HG03571 (cell line): ENCODE data around the gene HOXA4.

Experiments used
- ATAC-seq: cut with Tn5 transposase; IDR thresholded peaks from one replicate; pipeline ENCODE4 v1.9.1; 2021; ENCODE audit not compliant: unreplicated experiment

HOXA4 gene

DNA sequence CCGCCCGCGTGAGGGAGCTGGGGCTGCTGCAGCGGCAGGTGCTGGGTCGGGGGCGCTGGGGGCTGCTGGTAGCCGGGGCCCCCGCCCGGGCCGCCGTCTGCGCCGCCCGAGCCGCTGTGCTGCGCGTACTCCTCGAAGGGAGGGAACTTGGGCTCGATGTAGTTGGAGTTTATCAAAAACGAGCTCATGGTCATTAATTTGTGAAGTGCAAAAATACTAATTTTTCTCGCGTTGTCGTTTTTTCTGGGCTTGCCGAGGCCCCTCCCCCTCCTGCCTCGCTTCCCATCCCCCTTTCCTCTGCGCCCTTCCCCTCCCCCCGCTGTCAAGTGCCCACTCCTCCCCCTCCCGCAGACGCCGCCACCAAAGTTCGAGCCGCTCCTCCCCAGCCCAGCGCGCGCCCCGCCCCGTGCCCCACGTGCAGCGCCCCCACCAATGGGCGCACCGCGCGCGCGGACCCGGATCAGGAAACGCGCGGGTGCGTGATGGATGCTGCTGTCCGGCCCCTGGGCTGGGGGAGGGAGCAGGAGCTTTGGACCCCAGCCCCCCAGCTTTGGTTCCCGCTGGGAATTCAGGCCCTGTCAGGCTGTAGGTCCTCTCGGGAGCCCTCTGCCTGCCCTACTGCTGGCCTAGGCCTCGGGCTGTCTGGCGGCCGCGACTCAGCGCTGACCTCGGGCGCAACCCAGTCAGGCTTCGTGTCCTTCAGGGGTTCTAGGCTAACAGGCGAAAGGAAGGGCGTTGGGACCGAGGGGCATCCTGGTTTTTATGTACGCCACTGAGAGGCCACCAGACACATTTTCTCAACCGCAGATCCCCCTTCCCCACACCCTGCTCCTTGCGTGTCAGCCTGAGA is at the start of gene HOXA4:
HOXA4 (minus strand) TSS at position 218 of the 850 bp plus-strand sequence; CDS start at position 194, 24 bp downstream.
- no peak for ATAC-seq

DNA sequence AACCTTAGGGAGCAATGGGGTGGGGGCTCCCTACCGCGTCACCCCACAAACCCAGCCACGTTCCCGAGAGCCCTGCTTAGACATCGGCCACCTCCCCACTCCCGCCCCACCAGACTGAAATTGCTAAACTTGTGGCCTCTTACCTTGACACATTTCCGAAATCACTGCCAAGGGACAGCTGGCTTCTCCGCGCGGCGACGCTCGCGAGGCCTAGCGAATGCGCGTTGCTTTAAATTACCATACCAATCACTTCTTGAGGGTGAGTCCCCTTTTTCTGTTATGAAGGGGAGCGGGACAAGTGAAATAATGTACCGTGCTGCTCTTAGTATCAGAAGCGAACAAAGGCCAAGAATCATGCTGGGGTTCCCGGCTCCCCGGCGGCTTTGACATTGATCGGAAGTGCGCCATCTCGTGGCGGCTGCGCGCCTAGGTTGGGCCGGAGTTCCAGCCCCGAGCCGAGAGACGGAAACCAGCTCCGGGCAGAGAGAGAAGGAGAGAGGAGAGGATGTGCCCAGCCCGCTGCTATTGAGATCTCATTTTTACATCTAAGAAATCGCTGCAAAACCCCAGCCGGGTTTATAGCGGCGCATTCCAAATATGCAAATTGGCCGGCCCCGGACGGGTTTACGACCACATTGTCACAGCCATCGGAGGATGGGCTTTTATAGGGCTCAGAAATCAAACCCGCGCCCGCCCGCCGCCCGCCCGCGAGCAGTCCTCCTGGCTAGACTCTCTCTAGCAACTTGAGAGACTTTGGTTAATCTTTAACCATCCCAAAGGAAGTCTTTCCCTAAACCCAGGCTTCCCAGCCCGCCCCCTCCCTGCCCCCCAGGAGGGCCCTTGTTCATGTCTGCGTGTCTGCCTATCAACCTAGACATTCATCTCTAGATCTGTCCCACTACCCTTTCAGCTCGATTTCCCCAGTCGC is 49.2 kb upstream of the HOXA4 start:
- no peak for ATAC-seq

DNA sequence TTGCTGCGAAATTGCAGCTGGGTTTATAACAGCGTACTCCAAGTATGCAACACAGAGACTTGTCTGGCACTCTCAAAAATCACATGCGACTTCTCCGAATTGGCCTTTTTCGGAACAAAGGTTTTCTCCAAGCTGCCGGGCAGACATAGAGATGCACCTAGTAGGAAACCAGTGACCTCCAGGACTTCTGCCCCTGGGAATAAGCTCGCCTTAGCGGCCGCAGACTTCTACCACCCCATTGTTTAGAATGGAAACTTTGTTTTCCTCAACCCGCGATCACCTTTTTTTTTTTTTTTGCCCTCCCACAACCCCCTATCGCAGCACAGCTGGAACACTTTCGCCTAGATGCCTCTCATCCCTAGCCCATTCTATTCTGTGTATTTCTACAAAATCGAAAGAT is 48.5 kb upstream of the HOXA4 start:
- no peak for ATAC-seq

DNA sequence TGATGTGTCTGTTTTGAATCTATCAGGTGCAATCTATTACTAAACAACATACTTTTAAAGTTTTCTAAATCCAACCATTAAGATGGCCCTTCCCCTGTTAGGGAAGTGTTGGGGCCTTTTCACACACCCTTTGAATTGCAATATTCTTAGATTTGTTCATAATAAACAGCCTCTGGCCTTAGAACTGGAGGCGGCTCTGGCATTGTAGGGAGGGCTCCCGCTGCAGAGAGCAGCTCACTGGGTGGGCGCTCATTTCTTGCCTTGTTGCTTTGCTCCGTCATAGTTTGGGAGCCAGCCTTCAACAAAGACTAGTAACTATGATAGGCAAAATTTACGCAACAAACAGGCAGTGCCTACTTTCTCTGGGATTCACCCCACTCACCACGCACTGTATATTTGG is 47.8 kb upstream of the HOXA4 start:
- ATAC-seq = no peak

DNA sequence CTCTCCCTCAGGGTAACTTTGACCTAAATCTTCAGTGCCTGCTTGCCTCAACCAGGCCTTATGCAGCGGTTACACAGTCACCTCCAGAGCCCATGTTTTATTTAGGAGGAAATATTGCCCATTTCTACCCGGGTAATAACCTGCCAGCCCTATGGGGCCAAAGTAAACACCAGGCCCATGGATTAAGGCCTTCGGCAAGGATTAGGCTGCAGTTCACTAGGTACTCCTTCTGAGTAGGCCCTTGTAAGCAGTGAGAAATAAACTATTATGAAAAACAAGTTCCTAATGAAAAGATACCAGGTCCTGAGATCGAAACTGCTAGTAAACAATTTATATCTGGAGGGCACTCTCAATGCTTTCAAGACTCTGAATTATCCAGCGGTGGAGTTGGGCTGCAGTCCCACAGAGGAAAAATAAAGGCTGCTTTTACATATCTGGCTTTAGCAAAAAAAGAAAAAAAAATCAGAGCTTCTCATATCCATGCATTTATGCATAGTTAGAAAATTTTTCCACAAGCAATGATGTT is 47.3 kb upstream of the HOXA4 start:
- no peak for ATAC-seq

DNA sequence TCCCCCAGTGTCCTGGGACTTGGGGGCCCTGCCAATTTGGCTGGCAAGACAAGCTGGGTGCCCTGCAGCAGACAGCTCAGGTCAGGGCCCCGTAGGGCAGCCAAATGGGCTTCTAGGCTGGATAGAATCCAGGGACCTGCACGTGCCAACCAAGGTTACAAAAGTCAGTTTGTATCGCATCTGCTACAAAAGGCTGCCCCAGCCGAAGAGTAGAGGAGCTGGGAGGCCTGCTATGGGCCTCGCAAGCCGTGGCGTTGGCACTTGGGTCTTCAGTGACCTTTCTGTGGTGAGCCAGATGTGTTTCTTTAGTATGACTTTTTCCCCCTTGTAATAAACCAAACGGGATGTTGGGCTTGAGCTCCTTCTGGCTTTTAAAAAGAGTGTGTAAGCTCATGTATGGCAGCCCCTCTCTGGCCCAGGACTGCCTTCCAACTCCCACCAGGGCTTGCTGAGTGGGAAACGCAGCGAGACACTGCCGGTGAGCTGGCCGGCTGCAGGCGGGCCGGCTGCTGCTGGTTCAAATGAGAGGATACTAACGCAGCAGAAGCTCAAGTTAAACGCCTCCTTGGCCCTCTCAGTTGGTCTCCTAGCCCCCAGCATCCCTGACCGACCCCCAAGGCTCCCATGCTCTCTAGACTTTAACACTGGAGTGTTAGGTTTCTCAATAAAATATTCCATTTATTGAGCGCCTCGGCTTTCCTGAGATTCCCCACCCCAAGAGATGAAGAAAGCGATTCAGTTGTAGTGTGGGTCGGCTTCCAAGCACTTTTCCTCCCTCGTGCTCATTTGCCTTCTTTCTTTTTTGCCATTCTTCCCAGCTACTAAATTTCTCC is 46.6 kb upstream of the HOXA4 start:
- no peak for ATAC-seq

DNA sequence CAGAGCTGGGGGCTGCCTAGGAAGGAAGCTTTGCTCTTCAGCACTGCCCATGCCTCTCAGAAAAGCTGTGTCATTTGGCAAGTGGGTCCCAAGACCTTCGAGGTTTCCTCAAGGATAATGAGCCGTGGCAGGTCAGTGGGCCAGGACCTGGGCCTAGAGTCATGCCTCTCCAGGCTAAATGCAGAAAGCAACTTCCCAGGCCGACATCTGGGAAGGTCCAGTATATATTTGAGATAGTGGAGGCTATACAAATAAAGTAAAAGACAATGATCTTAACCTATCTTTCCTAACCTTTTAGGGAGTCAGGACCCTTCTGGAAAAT is 45.9 kb upstream of the HOXA4 start:
- no peak for ATAC-seq

DNA sequence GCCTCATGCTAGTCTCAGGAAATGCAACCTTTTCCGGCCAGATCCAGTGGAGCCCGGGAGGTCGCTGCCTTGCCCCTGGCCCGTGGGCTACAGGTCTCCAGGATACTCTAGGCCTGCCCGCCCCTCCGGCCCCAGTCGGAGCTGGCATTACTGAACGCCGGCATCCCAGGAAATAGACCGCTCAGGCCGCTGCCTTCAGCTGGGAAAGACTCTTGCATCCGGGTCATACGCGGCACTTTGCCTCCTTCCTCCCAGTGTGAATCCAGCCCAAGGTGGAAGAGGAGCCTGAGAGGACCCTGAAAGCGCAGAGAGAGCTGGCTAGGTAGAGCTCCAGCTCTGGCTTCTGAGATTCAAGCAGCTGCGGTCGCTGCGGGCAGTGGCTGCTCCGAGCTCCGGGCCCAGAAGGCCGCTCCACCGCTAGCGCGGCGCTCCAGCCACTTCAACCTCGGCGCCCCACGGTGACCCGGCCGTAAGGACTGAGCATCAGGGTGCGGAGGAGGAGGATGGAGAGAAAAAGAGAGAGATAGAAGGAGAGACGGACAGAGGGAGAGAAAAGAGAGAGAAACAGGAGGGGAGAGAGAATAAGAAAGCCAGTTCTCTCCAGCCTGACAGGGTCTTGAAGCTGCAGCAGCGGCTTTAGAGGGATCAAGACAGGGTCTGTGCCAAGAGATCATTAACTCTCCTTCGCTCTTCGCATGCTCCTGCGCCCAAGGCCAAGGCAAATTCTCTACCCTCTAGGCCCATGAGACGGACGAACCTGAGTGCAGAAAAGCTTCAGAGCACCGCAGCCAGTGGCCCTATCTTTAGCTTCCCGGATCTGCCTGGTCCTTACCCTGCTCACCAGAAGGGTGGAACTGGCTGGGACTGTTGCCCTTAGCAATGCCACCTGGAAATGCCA is 45.3 kb upstream of the HOXA4 start:
- ATAC-seq = no peak

DNA sequence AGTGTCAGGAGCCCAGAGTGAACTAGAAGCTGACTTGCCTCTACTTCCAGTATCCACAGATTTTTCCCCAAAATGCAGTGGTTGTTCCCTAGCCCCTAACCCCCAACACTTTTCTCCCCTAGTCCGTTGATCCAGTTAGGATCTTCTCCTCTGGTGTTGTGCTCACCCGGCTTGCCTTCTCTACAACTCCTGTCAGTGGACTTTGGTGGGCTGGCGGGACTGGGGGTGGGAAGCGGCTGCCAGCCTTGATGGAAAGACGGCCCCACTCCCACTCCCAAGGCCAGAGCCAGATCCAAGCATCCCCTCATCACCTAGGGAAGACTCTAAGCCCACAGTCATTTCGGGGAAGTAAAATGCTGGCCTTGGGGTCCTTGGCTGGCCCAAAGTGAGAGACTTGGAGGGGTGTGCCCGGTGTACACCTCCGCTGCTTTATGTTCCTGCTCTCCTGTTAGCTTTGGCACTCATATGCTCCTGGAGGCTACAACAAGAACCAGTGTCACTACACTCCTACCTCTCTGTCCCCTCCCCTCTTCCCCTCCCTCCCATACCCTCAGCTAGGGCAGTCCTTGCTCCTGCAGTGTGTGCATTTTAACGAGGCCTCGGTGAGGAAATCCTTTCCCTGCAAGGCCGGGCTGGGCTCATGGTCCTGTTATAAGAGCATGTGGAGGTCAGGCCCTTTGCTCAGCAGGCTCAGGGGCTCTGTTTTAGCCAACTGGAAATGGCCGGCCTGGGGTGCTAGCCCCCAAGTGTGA is 44.5 kb upstream of the HOXA4 start:
- ATAC-seq = no peak

DNA sequence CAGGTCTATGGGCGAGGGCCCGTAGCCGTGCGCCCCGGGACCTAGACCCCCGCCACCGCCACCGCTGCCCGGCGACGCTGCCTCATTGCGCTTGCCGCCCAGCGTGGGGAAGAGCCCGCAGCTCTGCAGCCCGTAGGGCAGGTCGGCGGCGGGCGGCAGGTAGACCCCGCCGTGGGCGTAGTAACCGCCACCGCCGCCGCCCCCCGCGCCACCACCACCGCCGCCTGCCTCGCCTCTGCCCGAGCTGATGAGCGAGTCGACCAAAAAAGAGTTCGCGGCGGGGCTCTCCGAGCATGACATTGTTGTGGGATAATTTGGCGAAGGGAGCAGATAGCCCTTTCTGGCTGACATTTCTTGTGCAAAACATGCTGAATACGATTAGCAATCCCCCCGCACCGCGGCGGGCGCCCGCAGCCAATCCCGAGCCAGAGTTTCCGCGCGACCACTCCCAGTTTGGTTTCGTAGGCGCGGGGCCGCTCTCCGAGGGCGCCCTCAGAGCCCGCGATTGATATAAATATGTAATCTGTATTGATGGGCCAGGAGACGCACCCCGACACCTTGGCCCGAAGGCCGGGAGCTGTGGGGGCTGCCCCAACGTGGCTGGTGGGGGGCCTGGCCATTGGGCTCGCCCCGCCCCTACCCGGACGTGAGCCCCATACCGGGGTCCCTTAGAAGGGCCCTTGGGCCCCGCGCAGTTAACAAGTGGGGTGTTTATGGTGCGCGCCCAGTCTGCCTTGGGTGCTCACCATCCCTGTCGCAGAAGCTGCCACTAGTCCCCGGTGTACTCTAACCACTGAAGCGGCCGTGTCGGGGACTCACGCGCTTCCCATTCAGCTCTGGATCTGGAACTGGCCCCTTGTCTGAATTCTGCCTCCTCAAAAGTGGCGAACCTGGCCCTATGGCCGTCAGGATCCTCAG is 43.7 kb upstream of the HOXA4 start, which contains the start of gene HOXA10:
HOXA10 (minus strand) TSS at position 365 of the 918 bp plus-strand sequence; CDS start at position 351, 14 bp downstream.
- ATAC-seq = no peak

DNA sequence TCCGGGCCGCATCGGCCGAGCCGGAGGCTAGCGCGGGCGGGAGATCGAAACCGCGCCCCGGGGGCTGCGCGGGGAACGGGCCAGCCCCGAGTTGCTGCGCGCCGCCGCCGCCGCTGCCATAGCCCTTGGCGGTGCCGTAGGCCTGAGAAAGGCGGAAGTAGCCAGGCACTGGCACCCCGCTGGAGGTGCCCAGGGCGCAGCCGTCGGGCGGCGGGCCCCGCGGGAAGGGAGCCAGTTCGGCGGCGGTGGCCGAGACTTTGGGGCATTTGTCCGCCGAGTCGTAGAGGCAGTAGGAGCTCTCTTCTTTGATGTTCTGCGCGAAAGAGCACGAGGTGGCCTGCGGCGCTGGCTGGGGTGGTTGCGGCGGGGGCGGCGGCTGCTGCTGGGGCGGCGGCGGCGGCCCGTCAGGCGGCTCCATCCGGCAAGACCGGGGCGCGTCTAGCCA is 43.0 kb upstream of the HOXA4 start:
- no peak for ATAC-seq

DNA sequence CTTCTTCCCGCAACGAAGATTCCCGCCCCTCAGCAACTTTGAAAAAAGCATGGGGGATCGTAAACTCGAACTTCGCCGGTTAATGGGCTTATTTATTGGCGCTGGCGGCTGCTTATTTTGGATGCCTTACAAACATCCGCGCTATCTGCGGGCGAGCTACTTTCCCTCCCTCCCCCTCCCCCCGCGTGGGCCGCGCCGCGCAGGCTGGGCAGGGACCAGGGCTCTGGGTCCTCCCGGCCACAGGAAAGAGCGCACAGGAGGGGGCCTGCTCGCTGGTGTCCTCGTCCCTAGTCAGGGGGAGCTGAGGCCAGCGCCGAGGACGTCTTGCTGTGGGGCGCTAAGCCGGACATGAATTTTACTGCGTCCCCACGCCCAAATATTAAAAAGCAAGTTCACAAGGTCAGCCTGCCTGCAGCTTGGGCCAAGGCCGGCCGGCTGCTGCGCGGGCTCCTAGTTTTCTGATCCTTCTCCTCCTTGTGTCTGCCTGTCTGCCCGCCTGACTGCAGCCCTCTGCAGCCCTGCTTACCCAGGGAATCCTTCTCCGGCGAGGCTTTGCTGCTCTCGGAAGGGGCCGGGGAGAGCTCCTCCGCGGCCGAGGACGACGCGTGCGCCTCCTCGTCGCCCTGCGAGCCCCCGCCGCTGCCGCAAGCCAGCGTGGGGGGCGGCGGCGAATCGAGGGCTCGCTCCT is 42.4 kb upstream of the HOXA4 start:
- no peak for ATAC-seq

DNA sequence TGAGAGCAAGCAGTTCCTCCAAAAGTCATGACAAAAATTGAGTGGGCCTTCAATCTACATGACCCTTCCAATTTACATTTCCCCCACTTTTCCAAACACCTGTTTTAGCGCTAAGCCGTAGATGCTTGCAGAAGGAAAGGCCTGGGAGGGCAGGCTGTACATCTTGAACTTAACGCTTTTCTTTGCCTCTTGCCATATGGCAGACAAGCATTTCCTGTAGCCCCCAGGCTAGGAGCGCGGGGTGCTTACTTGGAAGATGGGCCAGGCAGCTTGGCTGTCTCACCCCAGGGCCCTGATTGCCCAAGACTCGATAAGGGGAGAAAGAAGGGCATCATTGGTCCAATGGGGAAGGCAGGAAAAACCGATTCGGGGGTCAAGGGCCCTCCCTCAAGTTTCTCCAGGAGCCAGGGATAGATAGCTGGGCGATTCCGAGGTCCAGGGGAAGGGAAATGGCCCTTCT is 41.8 kb upstream of the HOXA4 start:
- ATAC-seq = no peak

DNA sequence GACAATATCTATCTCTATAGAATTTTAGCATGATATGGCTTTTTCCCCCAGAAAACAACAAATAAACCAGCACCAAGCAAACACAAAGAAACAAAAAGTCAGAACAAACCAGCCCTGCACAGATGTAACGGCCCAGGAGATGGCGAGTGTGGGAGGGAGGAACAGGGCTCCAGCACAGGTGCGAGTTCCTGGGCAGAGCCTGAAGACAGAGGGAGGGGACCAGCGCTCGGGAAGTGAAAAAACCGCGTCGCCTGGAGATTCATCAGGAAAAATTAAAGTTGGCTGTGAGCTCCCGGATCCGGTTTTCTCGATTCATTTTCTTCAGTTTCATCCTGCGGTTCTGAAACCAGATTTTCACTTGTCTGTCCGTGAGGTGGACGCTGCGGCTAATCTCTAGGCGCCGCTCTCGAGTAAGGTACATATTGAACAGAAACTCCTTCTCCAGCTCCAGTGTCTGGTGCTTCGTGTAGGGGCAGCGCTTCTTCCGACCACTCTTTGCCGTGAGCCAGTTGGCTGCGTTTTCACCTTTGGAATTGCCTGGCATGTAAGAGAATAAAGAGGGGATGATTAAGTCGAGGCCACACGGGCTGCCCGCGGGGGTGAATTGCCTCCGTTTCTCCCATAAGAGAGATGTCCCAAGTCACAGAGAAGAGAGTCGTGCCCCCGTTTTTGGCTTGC is 41.2 kb upstream of the HOXA4 start:
- ATAC-seq = no peak

DNA sequence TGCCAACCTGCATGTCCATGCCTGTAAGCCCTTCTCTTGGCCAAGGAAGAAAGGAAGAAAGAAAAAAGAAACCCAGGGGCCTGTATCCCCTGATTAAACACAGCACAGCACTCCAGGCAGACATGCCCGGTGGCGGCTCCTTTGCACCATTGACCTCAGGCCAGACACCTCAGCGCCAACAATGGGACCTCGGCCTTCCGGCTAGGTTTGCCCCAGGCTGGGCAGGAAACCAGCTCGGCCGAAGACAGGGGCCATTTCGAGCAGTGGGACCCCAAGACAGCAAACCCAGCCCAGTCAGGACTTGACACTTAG is 40.7 kb upstream of the HOXA4 start:
- no peak for ATAC-seq

DNA sequence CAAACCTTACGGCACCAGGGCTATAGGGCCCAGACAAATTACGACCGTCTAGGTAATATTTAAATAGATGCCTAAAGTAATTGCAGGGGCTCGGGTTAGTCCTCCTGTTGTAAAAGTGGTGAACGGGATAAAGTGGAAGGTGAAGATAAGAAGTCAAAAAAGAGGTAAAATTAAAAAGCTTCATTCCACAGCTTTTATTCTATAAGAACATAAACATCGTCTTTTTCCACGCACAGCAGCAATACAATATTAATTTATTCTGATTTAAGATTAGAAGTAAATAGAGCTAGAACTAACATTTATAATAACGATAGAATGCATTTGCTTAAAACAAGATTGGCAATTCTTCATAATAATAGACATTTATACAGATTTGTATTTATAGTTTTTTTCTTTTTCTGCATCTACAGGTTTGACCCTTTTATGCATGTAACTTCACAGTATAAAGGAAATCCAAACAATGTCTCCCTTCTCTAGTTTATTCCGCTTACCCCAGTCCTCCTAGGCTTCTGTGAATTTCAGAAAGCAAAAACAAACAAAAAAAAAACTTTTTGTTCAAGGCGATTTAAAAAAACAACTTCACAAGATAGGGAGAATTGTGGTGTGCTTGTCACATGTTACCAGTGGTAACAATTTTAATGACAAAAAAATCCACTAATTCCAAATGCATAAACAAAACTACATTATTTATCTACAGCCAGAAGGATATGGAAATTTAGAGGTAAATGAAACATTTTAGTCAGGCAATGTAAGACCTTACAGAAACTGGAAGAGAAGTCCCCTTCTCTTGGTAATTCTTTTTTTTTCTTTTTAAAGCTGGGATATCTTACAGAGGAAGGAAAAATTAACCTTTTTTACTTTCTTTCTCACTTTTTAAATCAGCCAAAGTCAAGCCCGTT is 40.1 kb upstream of the HOXA4 start:
- ATAC-seq = no peak
